Brain microvascular endothelial cell (primary cell): ENCODE data around the gene PSORS1C2.

Source experiments
- DNase-seq: peaks from one replicate; pipeline ENCODE4 v3.0.0-alpha.2; 2020
- H3K27ac ChIP-seq: fragments of 250-450 bp; sonication (Bioruptor Pico); 2 replicates; pipeline ENCODE4 v1.5.1; 2020; ENCODE audit warnings: mild to moderate bottlenecking, moderate library complexity
- H3K27me3 ChIP-seq: fragments of 250-450 bp; sonication (Bioruptor Pico); replicated peaks from 2 replicates; pipeline ENCODE4 v1.5.1; 2020; ENCODE audit warnings: mild to moderate bottlenecking
- H3K36me3 ChIP-seq: fragments of 250-450 bp; sonication (Bioruptor Pico); replicated peaks from 2 replicates; pipeline ENCODE4 v1.5.1; 2020; ENCODE audit warnings: mild to moderate bottlenecking
- H3K4me3 ChIP-seq: 2 replicates; pipeline ENCODE4 v1.5.1; 2011; ENCODE audit warnings: low read depth, mild to moderate bottlenecking, control low read depth, low read length, moderate library complexity
- in situ Hi-C: cut with HindIII; loops from 2 replicates; pipeline ENCODE4 v1.10.0; 2017; ENCODE audit warnings: low sequenced_read_pairs, low pct_ligation_motif_present
- TF ChIP-seq, protein P1 (sequence below): IDR thresholded peaks from 2 replicates; pipeline ENCODE4 v1.5.1; 2011; ENCODE audit warnings: low read depth, mild to moderate bottlenecking, moderate library complexity, low read length, control low read depth, inconsistent platforms; ENCODE audit errors: missing control alignments

The PSORS1C2 gene

DNA sequence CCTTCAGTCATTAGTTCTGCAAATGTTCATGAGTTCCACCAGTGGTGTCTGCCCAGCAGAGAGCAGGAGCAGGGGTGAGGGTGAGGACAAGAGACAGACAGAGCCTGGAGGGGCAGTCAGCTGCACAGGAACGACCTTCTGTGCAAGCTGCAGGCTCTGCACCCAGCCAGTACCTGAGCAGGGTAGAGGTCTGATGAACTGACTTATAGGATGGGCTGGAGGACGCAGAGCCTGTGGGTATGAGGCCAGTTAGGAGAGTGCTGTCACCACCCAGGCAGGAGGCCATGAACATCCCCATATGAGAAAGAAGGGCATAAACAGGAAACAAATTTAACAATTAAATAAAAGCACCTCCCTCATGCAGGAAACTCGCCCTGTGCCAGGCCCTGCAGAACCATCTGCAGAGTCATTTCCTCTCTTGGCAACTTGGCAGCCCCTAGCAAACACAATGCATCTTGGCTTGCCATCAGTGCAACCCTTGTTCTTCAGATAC is 44.4 kb downstream of the PSORS1C2 start:
- no peaks in the 10 kb centered on the region for H3K27me3 ChIP-seq
- no peak overlapping the region for H3K4me3 ChIP-seq
- in situ Hi-C loops, result no loop called here
- H3K36me3 ChIP-seq, result no peaks in the 10 kb centered on the region
- no peak overlapping the region for H3K27ac ChIP-seq
- TF ChIP-seq, protein P1, sequence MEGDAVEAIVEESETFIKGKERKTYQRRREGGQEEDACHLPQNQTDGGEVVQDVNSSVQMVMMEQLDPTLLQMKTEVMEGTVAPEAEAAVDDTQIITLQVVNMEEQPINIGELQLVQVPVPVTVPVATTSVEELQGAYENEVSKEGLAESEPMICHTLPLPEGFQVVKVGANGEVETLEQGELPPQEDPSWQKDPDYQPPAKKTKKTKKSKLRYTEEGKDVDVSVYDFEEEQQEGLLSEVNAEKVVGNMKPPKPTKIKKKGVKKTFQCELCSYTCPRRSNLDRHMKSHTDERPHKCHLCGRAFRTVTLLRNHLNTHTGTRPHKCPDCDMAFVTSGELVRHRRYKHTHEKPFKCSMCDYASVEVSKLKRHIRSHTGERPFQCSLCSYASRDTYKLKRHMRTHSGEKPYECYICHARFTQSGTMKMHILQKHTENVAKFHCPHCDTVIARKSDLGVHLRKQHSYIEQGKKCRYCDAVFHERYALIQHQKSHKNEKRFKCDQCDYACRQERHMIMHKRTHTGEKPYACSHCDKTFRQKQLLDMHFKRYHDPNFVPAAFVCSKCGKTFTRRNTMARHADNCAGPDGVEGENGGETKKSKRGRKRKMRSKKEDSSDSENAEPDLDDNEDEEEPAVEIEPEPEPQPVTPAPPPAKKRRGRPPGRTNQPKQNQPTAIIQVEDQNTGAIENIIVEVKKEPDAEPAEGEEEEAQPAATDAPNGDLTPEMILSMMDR, result no peak
- DNase-seq, result no peak

DNA sequence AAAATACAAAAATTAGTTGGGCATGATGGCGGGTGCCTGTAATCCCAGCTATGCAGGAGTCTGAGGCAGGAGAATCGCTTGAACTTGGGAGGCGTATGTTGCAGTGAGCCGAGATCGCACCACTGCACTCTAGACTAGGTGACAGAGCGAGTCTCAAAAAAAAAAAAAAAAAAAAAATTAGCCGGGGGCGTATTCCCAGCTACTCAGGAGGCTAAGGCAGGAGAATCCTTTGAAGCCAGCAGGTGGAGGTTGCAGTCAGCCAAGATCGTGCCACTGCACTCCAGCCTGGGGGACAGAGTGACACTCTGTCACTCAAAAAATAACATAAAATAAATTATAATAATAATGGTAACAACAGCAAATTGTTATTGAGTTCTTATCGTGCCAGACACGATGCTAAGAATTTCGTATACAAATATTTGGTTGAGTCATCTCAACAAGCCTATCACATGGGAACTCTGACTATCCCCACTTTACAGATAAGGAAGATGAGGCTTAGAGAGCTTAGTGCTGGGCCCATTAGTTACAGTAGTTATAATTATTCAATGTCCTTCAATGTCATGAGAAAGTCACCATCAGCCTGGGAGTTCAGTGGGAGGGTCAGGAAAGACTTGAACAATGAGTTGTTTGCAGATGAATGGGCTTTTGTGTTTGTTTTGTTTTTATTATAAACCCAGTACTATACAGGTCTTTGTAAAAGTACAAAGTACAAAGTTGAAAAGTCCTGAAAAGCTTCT is 45.9 kb downstream of the PSORS1C2 start:
- in situ Hi-C loops, result no loop called here
- Histone ChIP-seq H3K27ac (no peak overlapping the region), H3K36me3 (no peaks in the 10 kb centered on the region), H3K27me3 (no peaks in the 10 kb centered on the region), H3K4me3 (no peak overlapping the region)
- no peak for DNase-seq
- TF ChIP-seq, protein P1, result no peak

DNA sequence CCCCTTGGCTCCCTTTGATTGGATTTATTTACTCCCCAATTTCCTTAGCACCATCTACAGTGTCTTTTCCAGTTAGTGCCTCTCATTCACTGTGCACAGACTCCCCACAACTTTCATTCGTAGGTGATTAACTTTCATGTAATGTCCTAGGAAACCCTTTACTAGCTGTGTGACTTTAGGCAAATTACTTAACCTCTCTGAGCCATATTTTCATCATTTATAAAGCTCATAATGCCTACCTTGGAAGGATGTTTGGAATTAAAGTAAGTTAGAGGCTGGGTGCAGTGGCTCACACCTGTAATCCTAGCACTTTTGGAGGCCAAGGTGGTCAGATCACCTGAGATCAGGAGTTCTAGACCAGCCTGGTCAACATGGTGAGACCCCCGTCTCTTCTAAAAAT is 46.6 kb downstream of the PSORS1C2 start:
- no peak for DNase-seq
- TF ChIP-seq, protein P1, result no peak
- in situ Hi-C loops, result no loop called here

DNA sequence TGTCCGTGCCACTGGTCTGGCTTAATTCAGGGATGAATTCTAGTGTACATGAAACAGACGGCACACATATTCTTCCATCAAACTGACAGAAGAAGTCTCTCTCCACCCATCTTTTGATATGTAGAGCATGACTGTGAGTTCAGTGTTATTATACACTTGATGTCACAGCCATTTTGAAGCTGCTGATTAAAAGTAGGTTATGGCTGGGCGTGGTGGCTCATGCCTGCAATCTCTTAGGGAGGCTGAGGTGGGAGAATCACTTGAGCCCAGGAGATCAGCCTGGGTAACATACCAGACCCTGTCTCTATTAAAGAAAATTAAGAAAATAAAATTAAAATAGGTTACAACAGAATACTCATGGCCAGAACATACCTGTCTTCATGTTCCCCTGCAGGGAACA is 47.2 kb downstream of the PSORS1C2 start:
- no peaks in the 10 kb centered on the region for H3K36me3 ChIP-seq
- TF ChIP-seq, protein P1, result no peak
- no peak overlapping the region for H3K27ac ChIP-seq
- no peak overlapping the region for H3K4me3 ChIP-seq
- H3K27me3 ChIP-seq, result no peaks in the 10 kb centered on the region
- DNase-seq, result no peak
- in situ Hi-C loops, result no loop called here

More for the DNA sequence above, 46.6 kb downstream of the PSORS1C2 start:
- Histone ChIP-seq H3K27me3 (no peaks in the 10 kb centered on the region), H3K4me3 (no peak overlapping the region), H3K27ac (no peak overlapping the region), H3K36me3 (no peaks in the 10 kb centered on the region)

DNA sequence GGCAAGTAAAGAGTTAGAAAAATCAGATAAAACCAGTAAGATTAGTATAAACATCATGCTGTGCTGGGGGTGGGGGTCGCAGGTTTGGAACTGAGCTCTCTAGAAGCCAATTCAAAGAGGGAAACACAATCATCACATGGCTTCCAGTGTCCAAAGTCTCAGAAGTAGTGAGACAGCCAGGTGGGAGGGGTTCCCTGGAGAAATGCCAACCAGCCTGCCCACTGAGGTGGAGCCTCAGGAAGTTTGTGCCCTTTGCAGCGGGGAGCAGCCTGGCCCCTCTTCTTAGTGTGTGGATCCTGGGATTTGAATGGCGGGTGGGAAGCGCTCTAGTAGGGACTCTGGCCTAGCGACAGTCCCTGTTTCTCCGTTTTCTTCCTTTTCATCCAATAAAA is 47.9 kb downstream of the PSORS1C2 start:
- Histone ChIP-seq H3K27ac (no peak overlapping the region), H3K27me3 (no peaks in the 10 kb centered on the region), H3K36me3 (no peaks in the 10 kb centered on the region), H3K4me3 (no peak overlapping the region)
- TF ChIP-seq, protein P1, result no peak
- in situ Hi-C loops, result no loop called here
- DNase-seq, result no peak
